Cardiac muscle cell (in vitro differentiated cells and primary cell): ENCODE measurements around the gene CPXM2. TPM values are rescaled to one million over a fixed set of nuclear protein-coding genes. Genes with fewer than 3 reads are reported as not detected.

Experiments used
- DNase-seq, 2 donors: peaks; one replicate each; pipeline versions ENCODE4 v3.0.0 to v3.0.0-alpha.2; 2010 to 2017; ENCODE audit warnings: low read depth in 1 of 2, low spot score in 1 of 2
- H3K27ac ChIP-seq: fragments of 200-600 bp; sonication (generic); 2 replicates; pipeline ENCODE4 v1.5.1; 2016
- H3K27me3 ChIP-seq: fragments of 200-600 bp; sonication (generic); 2 replicates; pipeline ENCODE4 v1.6.0; 2016; ENCODE audit warnings: control low read depth
- H3K36me3 ChIP-seq: fragments of 200-600 bp; sonication (generic); 2 replicates; pipeline ENCODE4 v1.5.1; 2016; ENCODE audit warnings: control low read depth
- H3K4me1 ChIP-seq: fragments of 200-600 bp; sonication (generic); 2 replicates; pipeline ENCODE4 v1.8.1; 2017; ENCODE audit warnings: low read depth, mild to moderate bottlenecking, mixed run types
- H3K4me3 ChIP-seq: fragments of 200-600 bp; sonication (generic); 2 replicates; pipeline ENCODE4 v1.5.1; 2016; ENCODE audit warnings: mild to moderate bottlenecking
- H3K9me3 ChIP-seq: fragments of 200-600 bp; sonication (generic); 2 replicates; pipeline ENCODE4 v1.5.1; 2017; ENCODE audit warnings: low read depth, mild to moderate bottlenecking, control low read depth
- polyA plus RNA-seq: library from polyadenylated mRNA; unstranded; fragments of >200 nt; fragmentation: Nextera tagmentation; extraction: Ambion mirVana; gene quantifications from 2 replicates; pipeline ENCODE4 v1.2.1, GENCODE V29; 2016
- total RNA-seq: library from RNA; depleted of rRNA; stranded (reverse); fragments of >200 nt; gene quantifications from 2 replicates; pipeline ENCODE4 v1.2.3, GENCODE V29; 2016
- TF ChIP-seq, protein P1 (sequence below): IDR thresholded peaks from 2 replicates; pipeline ENCODE4 v1.5.1; 2012; ENCODE audit warnings: low read depth, mild to moderate bottlenecking, low read length

The CPXM2 gene
- total and polyA plus RNA-seq, 2 experiments from 2014 or later: 0.39 to 1.3 TPM

DNA sequence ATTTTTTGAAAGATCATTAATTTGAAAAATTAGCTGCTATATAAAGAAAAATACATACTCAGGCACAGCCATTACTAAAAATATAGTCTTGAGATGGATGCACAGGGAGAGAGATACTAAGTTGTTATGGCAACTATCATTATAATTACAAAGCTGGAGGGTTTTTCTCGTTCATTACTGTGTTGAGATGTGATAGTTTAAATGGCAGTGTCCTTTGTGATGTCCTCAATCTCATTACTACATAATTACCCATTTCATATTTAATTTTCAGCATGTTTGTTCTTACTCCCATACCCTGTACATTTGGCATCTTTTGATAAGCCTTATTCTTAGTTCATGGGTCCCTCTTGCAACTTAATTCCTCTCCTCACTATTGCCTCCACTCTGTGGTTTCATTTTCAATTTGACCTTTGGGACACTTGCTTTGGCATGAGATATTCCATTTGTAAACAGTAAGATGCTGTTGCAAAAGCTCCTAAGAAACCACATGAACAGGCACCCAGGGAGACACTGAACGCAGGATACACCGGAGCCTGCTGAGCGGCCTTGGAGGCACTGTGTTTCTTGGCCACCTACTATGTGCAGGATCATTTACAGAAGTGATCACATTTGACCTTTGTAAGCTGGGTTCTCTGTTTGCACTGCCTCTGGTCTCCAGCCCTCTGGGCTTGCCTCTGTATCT is 4.8 kb upstream of the CPXM2 start:
- no peaks in the 10 kb centered on the region for H3K4me1 ChIP-seq
- no peaks in the 10 kb centered on the region for H3K36me3 ChIP-seq
- H3K27me3 ChIP-seq: peaks cover 35% of the 10 kb centered on the region
- DNase-seq: no peak
- TF ChIP-seq, protein P1, sequence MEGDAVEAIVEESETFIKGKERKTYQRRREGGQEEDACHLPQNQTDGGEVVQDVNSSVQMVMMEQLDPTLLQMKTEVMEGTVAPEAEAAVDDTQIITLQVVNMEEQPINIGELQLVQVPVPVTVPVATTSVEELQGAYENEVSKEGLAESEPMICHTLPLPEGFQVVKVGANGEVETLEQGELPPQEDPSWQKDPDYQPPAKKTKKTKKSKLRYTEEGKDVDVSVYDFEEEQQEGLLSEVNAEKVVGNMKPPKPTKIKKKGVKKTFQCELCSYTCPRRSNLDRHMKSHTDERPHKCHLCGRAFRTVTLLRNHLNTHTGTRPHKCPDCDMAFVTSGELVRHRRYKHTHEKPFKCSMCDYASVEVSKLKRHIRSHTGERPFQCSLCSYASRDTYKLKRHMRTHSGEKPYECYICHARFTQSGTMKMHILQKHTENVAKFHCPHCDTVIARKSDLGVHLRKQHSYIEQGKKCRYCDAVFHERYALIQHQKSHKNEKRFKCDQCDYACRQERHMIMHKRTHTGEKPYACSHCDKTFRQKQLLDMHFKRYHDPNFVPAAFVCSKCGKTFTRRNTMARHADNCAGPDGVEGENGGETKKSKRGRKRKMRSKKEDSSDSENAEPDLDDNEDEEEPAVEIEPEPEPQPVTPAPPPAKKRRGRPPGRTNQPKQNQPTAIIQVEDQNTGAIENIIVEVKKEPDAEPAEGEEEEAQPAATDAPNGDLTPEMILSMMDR: no peak
- no peak overlapping the region for H3K27ac ChIP-seq
- H3K4me3 ChIP-seq: no peak overlapping the region
- no peaks in the 10 kb centered on the region for H3K9me3 ChIP-seq

DNA sequence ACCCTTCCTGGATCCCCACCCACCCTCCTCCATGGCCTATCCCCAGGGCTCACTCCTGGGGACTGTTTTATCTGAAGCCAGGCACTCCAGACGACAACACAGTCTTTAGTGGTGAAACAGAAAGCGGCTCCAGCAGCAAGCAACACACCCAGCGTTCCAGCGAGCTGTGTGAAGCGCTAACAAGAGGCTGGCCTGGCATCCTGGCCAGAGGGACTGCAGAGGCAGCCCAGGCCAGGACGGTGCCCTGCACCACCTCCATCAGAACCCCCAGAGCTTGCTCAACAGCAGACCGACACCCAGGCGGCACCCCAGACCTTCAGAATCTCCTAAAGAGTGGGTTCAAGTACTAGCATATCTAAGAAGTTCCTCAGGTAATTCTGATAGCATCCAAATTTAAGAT is 2.0 kb upstream of the CPXM2 start:
- Histone ChIP-seq H3K27ac (no peak overlapping the region), H3K4me1 (no peaks in the 10 kb centered on the region), H3K4me3 (no peak overlapping the region), H3K27me3 (peaks cover 62% of the 10 kb centered on the region), H3K36me3 (no peaks in the 10 kb centered on the region), H3K9me3 (no peaks in the 10 kb centered on the region)
- no peak for DNase-seq
- TF ChIP-seq, protein P1: no peak

DNA sequence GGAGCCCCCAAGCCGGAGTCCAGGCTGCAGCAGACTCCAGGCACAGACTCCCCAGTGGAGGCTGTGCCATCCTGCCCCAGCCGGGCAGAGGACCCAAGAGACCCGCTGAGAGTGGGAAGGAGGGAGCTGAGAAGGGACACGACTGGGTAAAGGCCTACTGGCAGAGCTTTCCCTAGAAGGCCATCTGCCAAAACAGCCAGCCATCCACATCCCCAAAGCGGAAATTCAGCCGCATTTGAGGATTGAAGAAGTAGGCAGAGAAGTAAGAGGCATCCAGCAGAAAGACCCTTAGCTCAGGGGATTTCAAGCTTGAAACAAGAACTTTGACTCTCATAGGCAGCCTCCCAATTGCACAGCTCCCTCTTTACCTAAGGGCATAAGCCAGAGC is 857 bp downstream of the CPXM2 start:
- H3K36me3 ChIP-seq: no peaks in the 10 kb centered on the region
- no peak for DNase-seq
- no peak overlapping the region for H3K27ac ChIP-seq
- no peak overlapping the region for H3K4me3 ChIP-seq
- no peaks in the 10 kb centered on the region for H3K4me1 ChIP-seq
- peaks cover 67% of the 10 kb centered on the region for H3K27me3 ChIP-seq
- TF ChIP-seq, protein P1: no peak
- H3K9me3 ChIP-seq: no peaks in the 10 kb centered on the region

DNA sequence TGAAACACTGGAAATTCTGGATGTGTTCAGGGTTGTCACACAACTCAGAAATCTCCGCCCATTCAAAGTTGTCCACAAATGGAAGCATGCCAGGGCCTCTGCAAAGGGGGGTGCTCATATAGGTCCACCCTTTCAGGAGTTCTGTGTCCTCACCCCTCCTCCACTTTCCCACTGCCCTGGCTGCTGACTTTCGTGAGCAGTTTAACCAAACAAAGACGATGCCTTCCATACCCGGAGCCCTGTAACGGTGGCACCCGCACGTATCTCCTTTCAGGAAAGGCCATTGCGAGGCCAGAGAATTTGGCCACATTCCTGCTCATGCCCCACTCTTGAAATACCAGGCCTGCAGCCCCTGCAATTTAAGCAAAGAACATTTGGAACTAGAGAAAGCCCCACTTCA is 1.4 kb downstream of the CPXM2 start:
- Histone ChIP-seq H3K4me1 (no peaks in the 10 kb centered on the region), H3K36me3 (no peaks in the 10 kb centered on the region), H3K9me3 (no peaks in the 10 kb centered on the region), H3K4me3 (no peak overlapping the region), H3K27me3 (peaks cover 67% of the 10 kb centered on the region), H3K27ac (no peak overlapping the region)
- TF ChIP-seq, protein P1: no peak
- DNase-seq: no peak

DNA sequence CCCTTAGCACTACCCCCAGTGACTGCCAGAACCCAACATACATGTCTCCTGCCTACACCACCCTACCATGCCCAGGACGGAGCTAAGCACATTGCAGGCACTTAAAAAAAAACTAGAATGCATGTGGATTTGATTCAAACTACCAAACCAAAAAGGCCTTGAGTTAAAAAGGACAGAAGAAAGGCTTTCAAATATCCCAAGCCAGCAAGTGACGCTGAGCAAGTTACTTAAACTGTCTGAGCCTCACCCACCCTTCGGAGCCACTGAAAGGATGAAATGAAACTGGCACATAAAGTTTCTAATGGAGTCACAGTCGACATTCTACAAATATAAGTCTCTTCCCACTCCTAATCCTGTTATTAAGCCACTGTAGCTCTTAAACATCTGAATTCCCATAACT is 1.8 kb downstream of the CPXM2 start:
- Histone ChIP-seq H3K36me3 (no peaks in the 10 kb centered on the region), H3K9me3 (no peaks in the 10 kb centered on the region), H3K27me3 (peaks cover 67% of the 10 kb centered on the region), H3K4me1 (no peaks in the 10 kb centered on the region), H3K27ac (no peak overlapping the region), H3K4me3 (no peak overlapping the region)
- TF ChIP-seq, protein P1: no peak
- no peak for DNase-seq

DNA sequence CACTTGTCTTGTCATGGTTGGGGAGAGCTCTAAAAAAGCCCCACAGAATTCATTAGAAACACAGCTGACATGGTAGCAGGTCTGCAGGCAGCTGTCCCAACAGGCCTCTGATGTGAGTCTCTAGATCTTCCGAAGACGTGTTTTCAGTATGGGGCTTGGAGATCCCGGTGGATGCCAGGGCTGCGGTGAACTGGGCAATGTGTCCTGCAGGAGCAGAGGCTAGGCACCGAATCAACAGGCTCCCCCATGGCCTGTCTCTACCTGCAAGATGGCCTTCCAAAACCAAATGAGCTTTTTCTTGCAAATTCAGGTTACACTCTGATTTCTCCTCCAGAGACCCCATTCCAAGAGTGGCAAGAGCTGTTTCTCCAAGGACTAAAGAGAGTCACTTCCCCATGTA is 2.9 kb downstream of the CPXM2 start:
- Histone ChIP-seq H3K4me3 (no peak overlapping the region), H3K27me3 (peaks cover 59% of the 10 kb centered on the region), H3K9me3 (no peaks in the 10 kb centered on the region), H3K4me1 (no peaks in the 10 kb centered on the region), H3K27ac (no peak overlapping the region), H3K36me3 (no peaks in the 10 kb centered on the region)
- DNase-seq: no peak
- TF ChIP-seq, protein P1: no peak
